ENCODE results near the gene NCKAP5.

GRCh38 chr2:133213651-133214050 is 354.6 kb downstream of the NCKAP5 start:
- TF ChIP-seq CTCF (conservative IDR thresholded peaks at IDR 0.05; ENCODE audit: low read depth, low read length) (no peak), EZH2 (IDR thresholded peaks at IDR 0.05; ENCODE audit: low read length, unreplicated experiment) (no peak)

Data from PC-3 (cell line).